Measurements from ENCODE around the gene ITGAL.
"Not testable (repeated sequence)": the region's sequence is repeated elsewhere in the genome, so short reads cannot be mapped to it uniquely, and the experiment has no call there.

ITGAL gene

DNA sequence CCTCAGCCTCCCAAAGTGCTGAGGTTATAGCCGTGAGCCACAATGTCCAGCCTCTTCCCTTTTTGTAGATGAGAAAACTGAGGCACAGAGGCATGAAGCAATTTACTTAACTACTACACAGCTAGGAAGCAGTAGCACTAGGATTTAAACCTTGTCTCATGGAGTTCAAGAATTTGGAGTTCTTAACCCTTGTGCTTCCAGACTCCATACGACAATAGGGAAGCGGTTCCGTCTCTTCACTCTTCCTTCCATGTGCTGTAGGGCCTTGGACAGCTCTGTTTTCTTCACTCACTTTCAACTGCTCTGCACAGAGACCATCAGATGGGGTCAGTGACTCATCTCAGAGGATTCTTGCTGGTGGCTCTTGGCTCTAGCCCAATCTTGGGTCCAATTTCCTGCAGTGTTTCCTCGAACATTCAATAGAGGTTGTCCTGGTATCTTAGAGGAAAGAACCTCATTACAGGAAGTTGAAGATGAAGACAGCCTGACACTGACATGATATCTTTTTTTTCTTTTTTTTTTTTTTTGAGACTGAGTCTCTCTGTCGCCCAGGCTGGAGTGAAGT, 19.3 kb downstream of the ITGAL start:
- peak; percentile 84 for DNase-seq (ENCODE audit: low spot score)

DNA sequence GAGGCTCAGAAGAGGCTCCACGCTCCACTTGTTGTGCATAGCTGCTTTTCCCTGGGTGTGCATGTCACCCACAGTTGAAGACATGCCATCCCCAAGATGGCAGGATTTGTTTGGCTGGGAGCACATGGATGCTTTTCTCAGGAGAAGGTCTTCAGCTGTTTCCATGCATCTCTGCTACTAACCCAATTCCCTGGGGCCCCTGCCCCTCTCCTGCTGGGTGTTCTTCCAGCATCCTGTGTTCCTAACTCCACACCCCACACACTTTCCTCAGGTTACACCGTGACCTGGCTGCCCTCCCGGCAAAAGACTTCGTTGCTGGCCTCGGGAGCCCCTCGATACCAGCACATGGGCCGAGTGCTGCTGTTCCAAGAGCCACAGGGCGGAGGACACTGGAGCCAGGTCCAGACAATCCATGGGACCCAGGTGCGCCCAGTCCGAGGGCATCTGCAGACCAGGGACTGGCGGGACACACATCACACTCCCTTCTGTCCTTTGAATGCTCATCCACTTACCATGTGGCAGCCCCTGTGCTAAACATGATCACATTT, 21.5 kb downstream of the ITGAL start:
- peak; percentile 9 for DNase-seq (ENCODE audit: low spot score)

- peak; percentile 2 for DNase-seq (ENCODE audit: low spot score)
These were observed 22.2 kb downstream of the ITGAL start for GRCh38 chr16:30494709-30495108.

DNA sequence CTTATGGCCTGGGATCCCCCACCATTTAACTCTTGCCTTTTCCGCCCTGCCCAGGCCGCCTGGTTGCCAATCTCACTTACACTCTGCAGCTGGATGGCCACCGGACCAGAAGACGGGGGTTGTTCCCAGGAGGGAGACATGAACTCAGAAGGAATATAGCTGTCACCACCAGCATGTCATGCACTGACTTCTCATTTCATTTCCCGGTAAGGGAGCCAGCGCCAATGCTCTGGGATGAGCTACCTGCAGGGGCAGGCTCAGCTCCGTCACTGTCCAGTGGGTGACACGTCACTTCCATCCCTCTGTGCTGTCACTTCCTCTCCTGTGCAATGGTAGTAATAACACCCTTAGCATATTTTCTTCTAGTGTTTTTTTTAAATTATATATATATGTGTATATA, 26.7 kb downstream of the ITGAL start:
- DNase-seq (ENCODE audit: low spot score), result no peak

- DNase-seq (ENCODE audit: low spot score), result no peak
These were observed 31.1 kb downstream of the ITGAL start for GRCh38 chr16:30503403-30504296.

DNA sequence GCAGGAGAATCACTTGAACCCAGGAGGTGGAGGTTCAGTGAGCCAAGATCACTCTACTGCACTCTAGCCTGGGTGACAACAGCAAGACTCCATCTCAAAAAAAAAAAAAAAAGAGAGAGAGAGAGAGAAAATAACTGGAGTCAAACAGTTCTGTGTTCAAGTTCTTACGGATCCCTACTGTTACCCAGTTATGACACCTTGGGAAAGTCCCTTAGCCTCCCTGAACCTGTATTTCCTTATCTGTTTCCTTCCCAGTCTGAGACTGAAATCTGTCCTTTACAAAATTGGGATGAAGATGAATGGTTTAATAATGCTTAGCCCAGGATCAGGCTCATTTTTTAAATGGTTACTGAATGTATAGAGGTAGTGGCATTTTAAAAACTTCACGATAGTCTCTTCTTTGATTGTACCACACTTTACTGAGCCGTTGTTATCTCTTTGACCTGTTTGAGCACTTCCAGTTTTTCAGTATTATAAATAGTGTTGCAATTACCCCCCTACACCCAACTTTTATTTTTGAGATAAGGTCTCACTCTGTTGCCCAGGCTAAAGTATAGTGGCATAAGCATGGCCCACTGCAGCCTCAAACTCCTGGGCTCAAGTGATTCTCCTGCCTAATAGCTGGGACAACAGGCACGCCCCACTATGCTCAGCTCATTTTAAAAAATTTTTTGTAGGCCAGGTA, 36.7 kb downstream of the ITGAL start:
- no peak for DNase-seq (ENCODE audit: low spot score)

DNA sequence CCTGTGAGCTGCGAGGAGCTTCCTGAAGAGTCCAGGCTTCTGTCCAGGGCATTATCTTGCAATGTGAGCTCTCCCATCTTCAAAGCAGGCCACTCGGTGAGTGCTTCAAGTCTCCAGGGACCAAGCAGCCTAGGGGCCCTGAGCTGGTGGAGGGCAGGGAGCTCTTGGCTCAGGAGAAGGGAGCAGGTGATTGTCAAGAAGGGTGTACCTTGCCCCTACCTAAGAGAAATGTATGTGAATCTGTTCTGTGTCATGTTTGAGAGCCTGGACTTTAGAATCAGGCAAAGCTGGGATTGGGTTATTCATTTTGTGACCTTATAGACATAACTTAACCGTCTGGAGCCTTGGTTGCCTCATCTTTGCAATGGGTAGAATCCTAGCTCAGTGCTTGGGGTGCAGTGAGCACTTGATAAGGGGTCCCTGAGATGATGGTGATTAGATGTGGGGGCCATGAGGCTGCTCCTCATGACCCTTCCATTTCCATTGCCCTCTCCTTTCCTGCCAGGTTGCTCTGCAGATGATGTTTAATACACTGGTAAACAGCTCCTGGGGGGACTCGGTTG, 37.9 kb downstream of the ITGAL start:
- no peak for DNase-seq (ENCODE audit: low spot score)

- no peak for DNase-seq (ENCODE audit: low spot score)
These were observed 39.0 kb downstream of the ITGAL start for GRCh38 chr16:30511509-30511908.

GRCh38 chr16:30515275-30515674, 42.7 kb downstream of the ITGAL start:
- no peak for DNase-seq (ENCODE audit: low spot score)

GRCh38 chr16:30518552-30518951, 46.0 kb downstream of the ITGAL start:
- no peak for DNase-seq (ENCODE audit: low spot score)

GRCh38 chr16:30519120-30520049, 46.8 kb downstream of the ITGAL start:
- no peak for DNase-seq (ENCODE audit: low spot score)

DNA sequence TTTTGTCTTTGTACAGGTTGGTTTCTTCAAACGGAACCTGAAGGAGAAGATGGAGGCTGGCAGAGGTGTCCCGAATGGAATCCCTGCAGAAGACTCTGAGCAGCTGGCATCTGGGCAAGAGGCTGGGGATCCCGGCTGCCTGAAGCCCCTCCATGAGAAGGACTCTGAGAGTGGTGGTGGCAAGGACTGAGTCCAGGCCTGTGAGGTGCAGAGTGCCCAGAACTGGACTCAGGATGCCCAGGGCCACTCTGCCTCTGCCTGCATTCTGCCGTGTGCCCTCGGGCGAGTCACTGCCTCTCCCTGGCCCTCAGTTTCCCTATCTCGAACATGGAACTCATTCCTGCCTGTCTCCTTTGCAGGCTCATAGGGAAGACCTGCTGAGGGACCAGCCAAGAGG, 48.9 kb downstream of the ITGAL start:
- no peak for DNase-seq (ENCODE audit: low spot score)

DNA sequence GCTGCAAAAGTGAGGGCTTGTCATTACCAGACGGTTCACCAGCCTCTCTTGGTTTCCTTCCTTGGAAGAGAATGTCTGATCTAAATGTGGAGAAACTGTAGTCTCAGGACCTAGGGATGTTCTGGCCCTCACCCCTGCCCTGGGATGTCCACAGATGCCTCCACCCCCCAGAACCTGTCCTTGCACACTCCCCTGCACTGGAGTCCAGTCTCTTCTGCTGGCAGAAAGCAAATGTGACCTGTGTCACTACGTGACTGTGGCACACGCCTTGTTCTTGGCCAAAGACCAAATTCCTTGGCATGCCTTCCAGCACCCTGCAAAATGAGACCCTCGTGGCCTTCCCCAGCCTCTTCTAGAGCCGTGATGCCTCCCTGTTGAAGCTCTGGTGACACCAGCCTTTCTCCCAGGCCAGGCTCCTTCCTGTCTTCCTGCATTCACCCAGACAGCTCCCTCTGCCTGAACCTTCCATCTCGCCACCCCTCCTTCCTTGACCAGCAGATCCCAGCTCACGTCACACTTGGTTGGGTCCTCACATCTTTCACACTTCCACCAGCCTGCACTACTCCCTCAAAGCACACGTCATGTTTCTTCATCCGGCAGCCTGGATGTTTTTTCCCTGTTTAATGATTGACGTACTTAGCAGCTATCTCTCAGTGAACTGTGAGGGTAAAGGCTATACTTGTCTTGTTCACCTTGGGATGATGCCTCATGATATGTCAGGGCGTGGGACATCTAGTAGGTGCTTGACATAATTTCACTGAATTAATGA, 49.5 kb downstream of the ITGAL start:
- DNase-seq (ENCODE audit: low spot score), result no peak

DNA sequence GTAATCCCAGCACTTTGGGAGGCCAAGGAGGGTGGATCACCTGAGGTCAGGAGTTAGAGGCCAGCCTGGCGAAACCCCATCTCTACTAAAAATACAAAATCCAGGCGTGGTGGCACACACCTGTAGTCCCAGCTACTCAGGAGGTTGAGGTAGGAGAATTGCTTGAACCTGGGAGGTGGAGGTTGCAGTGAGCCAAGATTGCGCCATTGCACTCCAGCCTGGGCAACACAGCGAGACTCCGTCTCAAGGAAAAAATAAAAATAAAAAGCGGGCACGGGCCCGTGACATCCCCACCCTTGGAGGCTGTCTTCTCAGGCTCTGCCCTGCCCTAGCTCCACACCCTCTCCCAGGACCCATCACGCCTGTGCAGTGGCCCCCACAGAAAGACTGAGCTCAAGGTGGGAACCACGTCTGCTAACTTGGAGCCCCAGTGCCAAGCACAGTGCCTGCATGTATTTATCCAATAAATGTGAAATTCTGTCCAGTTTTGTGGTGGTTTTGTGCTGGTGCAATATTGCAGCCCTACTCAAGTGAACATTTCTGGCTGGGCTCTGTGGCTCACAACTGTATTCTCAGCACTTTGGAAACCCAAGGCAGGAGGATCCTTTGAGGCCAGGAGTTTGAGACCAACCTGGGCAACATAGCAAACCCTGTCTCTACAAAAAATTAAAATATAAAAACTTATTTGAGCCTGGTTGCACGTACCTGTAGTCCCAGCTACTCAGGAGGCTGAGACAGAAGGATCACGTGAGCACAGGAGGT, 50.3 kb downstream of the ITGAL start:
- not testable (repeated sequence) for DNase-seq (ENCODE audit: low spot score)

- no peak for DNase-seq (ENCODE audit: low spot score)
These were observed 51.4 kb downstream of the ITGAL start for GRCh38 chr16:30523768-30524574.

GRCh38 chr16:30524575-30525568, 52.3 kb downstream of the ITGAL start:
- no peak for DNase-seq (ENCODE audit: low spot score)

- DNase-seq (ENCODE audit: low spot score), result no peak
These were observed 53.2 kb downstream of the ITGAL start for GRCh38 chr16:30525844-30526136.

Data from AG20443 (cell line).